Measurements from ENCODE around the gene PGLYRP2. TPM values are rescaled to one million over a fixed set of nuclear protein-coding genes. Genes with fewer than 3 reads are reported as not detected.

The PGLYRP2 gene
- total RNA-seq, 2 experiments from 2014 or later: 0.07 TPM

- Mint-ChIP-seq H3K27me3 (ENCODE audit: low read depth) (no peaks in the 10 kb centered on the region), H3K36me3 (ENCODE audit: low read depth) (peaks cover 15% of the 10 kb centered on the region), H3K9me3 (no peaks in the 10 kb centered on the region), H3K4me1 (ENCODE audit: low read depth) (peaks cover 33% of the 10 kb centered on the region), H3K27ac (peak overlapping the region; percentile 96), H3K4me3 (no peak overlapping the region)
- DNase-seq: no peak
- intact Hi-C loops (cut with micrococcal nuclease): no loop called here
- CTCF ChIA-PET: interaction anchor here (1.1 to 2.5 kb wide), 2 partner anchors 42 to 71 kb away, joined by 3 to 15 read pairs; partner anchors contain the start of gene AKAP8L
Observed at GRCh38 chr19:15461694-15462093, 17.6 kb downstream of the PGLYRP2 start.

- intact Hi-C loops (cut with micrococcal nuclease): no loop called here
- CTCF ChIA-PET: interaction anchor here (0.9 kb wide), 1 partner anchor 93 kb away, joined by 4 read pairs; no protein-coding TSS in a partner anchor
- no peaks in the 10 kb centered on the region for H3K9me3 Mint-ChIP-seq
- peaks cover 20% of the 10 kb centered on the region for H3K4me1 Mint-ChIP-seq (ENCODE audit: low read depth)
- no peaks in the 10 kb centered on the region for H3K27me3 Mint-ChIP-seq (ENCODE audit: low read depth)
- no peak for DNase-seq
- H3K4me3 Mint-ChIP-seq: no peak overlapping the region
- H3K27ac Mint-ChIP-seq: no peak overlapping the region
- H3K36me3 Mint-ChIP-seq (ENCODE audit: low read depth): peaks cover 38% of the 10 kb centered on the region
Observed at GRCh38 chr19:15457701-15458484, 21.4 kb downstream of the PGLYRP2 start.

- Mint-ChIP-seq H3K4me1 (ENCODE audit: low read depth) (peaks cover 12% of the 10 kb centered on the region), H3K27ac (no peak overlapping the region), H3K9me3 (no peaks in the 10 kb centered on the region), H3K36me3 (ENCODE audit: low read depth) (peaks cover 40% of the 10 kb centered on the region), H3K27me3 (ENCODE audit: low read depth) (no peaks in the 10 kb centered on the region), H3K4me3 (no peak overlapping the region)
- intact Hi-C loops (cut with micrococcal nuclease): no loop called here
- no peak for DNase-seq
- CTCF ChIA-PET: interaction anchor here (1.2 kb wide), 1 partner anchor 76 kb away, joined by 3 read pairs; no protein-coding TSS in a partner anchor
Observed at GRCh38 chr19:15456871-15457700, 22.2 kb downstream of the PGLYRP2 start.

GRCh38 chr19:15456441-15456840 lies 22.9 kb downstream of the PGLYRP2 start:
- Mint-ChIP-seq H3K4me1 (ENCODE audit: low read depth) (peaks cover 6% of the 10 kb centered on the region), H3K9me3 (no peaks in the 10 kb centered on the region), H3K4me3 (no peak overlapping the region), H3K27me3 (ENCODE audit: low read depth) (no peaks in the 10 kb centered on the region), H3K27ac (no peak overlapping the region), H3K36me3 (ENCODE audit: low read depth) (peaks cover 44% of the 10 kb centered on the region)
- intact Hi-C loops (cut with micrococcal nuclease): no loop called here
- DNase-seq: no peak
- CTCF ChIA-PET: interaction anchor here (1.2 kb wide), 1 partner anchor 77 kb away, joined by 3 read pairs; no protein-coding TSS in a partner anchor

- intact Hi-C loops (cut with micrococcal nuclease): no loop called here
- no peaks in the 10 kb centered on the region for H3K9me3 Mint-ChIP-seq
- peaks cover 44% of the 10 kb centered on the region for H3K36me3 Mint-ChIP-seq (ENCODE audit: low read depth)
- no peak overlapping the region for H3K4me3 Mint-ChIP-seq
- H3K27ac Mint-ChIP-seq: no peak overlapping the region
- peaks cover 6% of the 10 kb centered on the region for H3K4me1 Mint-ChIP-seq (ENCODE audit: low read depth)
- DNase-seq: no peak
- no peaks in the 10 kb centered on the region for H3K27me3 Mint-ChIP-seq (ENCODE audit: low read depth)
- CTCF ChIA-PET: interaction anchor here (1.2 kb wide), 1 partner anchor 77 kb away, joined by 3 read pairs; no protein-coding TSS in a partner anchor
Observed at GRCh38 chr19:15455996-15456395, 23.3 kb downstream of the PGLYRP2 start.

GRCh38 chr19:15453906-15454860 lies 25.1 kb downstream of the PGLYRP2 start:
- Mint-ChIP-seq H3K27ac (peak overlapping the region; percentile 11), H3K4me3 (no peak overlapping the region), H3K9me3 (no peaks in the 10 kb centered on the region), H3K4me1 (ENCODE audit: low read depth) (peaks cover 9% of the 10 kb centered on the region), H3K27me3 (ENCODE audit: low read depth) (no peaks in the 10 kb centered on the region), H3K36me3 (ENCODE audit: low read depth) (peaks cover 39% of the 10 kb centered on the region)
- intact Hi-C loops (cut with micrococcal nuclease): no loop called here
- DNase-seq: no peak
- CTCF ChIA-PET: interaction anchor here (0.7 to 1.0 kb wide), 3 partner anchors 9 to 57 kb away, joined by 3 to 4 read pairs (median 3); partner anchors contain the start of gene AKAP8L

- H3K36me3 Mint-ChIP-seq (ENCODE audit: low read depth): peaks cover 37% of the 10 kb centered on the region
- no peak overlapping the region for H3K27ac Mint-ChIP-seq
- peaks cover 15% of the 10 kb centered on the region for H3K4me1 Mint-ChIP-seq (ENCODE audit: low read depth)
- H3K9me3 Mint-ChIP-seq: no peaks in the 10 kb centered on the region
- DNase-seq: no peak
- intact Hi-C loops (cut with micrococcal nuclease): no loop called here
- H3K27me3 Mint-ChIP-seq (ENCODE audit: low read depth): no peaks in the 10 kb centered on the region
- no peak overlapping the region for H3K4me3 Mint-ChIP-seq
- CTCF ChIA-PET: interaction anchor here (0.7 kb wide), 1 partner anchor 56 kb away, joined by 3 read pairs; no protein-coding TSS in a partner anchor
Observed at GRCh38 chr19:15453091-15453578, 26.2 kb downstream of the PGLYRP2 start.

- H3K36me3 Mint-ChIP-seq (ENCODE audit: low read depth): peaks cover 32% of the 10 kb centered on the region
- H3K27ac Mint-ChIP-seq: no peak overlapping the region
- no peaks in the 10 kb centered on the region for H3K9me3 Mint-ChIP-seq
- CTCF ChIA-PET: interaction anchor here (0.6 to 1.4 kb wide), 5 partner anchors 99 to 1177 kb away, joined by 3 to 6 read pairs (median 3); no protein-coding TSS in a partner anchor
- no peaks in the 10 kb centered on the region for H3K27me3 Mint-ChIP-seq (ENCODE audit: low read depth)
- H3K4me1 Mint-ChIP-seq (ENCODE audit: low read depth): peaks cover 15% of the 10 kb centered on the region
- no peak overlapping the region for H3K4me3 Mint-ChIP-seq
- intact Hi-C loops (cut with micrococcal nuclease): no loop called here
- peak; percentile 33 for DNase-seq
Observed at GRCh38 chr19:15452111-15453047, 26.9 kb downstream of the PGLYRP2 start.

GRCh38 chr19:15450528-15450890 lies 28.8 kb downstream of the PGLYRP2 start:
- CTCF ChIA-PET: interaction anchor here (0.8 to 1.3 kb wide), 2 partner anchors 32 to 105 kb away, joined by 3 to 8 read pairs; partner anchors contain the start of gene AKAP8L
- H3K27ac Mint-ChIP-seq: peak overlapping the region; percentile 74
- H3K36me3 Mint-ChIP-seq (ENCODE audit: low read depth): peaks cover 27% of the 10 kb centered on the region
- DNase-seq: no peak
- H3K9me3 Mint-ChIP-seq: no peaks in the 10 kb centered on the region
- peaks cover 15% of the 10 kb centered on the region for H3K4me1 Mint-ChIP-seq (ENCODE audit: low read depth)
- intact Hi-C loops (cut with micrococcal nuclease): loop anchor here (1.0 kb wide), 2 partner anchors 18 to 31 kb away; no protein-coding TSS in a partner anchor
- peak overlapping the region; percentile 75 for H3K4me3 Mint-ChIP-seq
- H3K27me3 Mint-ChIP-seq (ENCODE audit: low read depth): no peaks in the 10 kb centered on the region

GRCh38 chr19:15449620-15450527 lies 29.4 kb downstream of the PGLYRP2 start, which contains the start of gene WIZ:
WIZ (minus strand) TSS chr19:15449956; CDS start chr19:15448307, 1,649 bp downstream.
- peak; percentile 80 for DNase-seq
- intact Hi-C loops (cut with micrococcal nuclease): loop anchor here (1.0 kb wide), 2 partner anchors 18 to 31 kb away; no protein-coding TSS in a partner anchor
- Mint-ChIP-seq H3K27me3 (ENCODE audit: low read depth) (no peaks in the 10 kb centered on the region), H3K4me3 (peak within 1 kb of the TSS; percentile 75), H3K9me3 (no peaks in the 10 kb centered on the region), H3K36me3 (ENCODE audit: low read depth) (peaks cover 22% of the 10 kb centered on the region), H3K27ac (peak within 1 kb of the TSS; percentile 74), H3K4me1 (ENCODE audit: low read depth) (peaks cover 15% of the 10 kb centered on the region)
- CTCF ChIA-PET: interaction anchor here (0.8 to 1.3 kb wide), 2 partner anchors 31 to 106 kb away, joined by 3 to 8 read pairs; partner anchors contain the start of gene AKAP8L

All from activated naive CD4-positive, alpha-beta T cell treated with anti-CD3 and anti-CD28 coated beads for 36 hours (primary cell).